NCI-H1048 (cell line): Measurements from ENCODE around the gene MIER3.

Experiments
- DNase-seq: peaks from one replicate; lab custom pipeline; 2025; lab: John Stamatoyannopoulos, UW

MIER3 gene

GRCh38 chr5:56896763-56897162 lies 55.2 kb downstream of the MIER3 start:
- no peak for DNase-seq

- no peak for DNase-seq
These were observed 58.5 kb downstream of the MIER3 start for GRCh38 chr5:56893251-56893951.

- no peak for DNase-seq
These were observed 70.4 kb downstream of the MIER3 start for GRCh38 chr5:56881571-56881970.

DNA sequence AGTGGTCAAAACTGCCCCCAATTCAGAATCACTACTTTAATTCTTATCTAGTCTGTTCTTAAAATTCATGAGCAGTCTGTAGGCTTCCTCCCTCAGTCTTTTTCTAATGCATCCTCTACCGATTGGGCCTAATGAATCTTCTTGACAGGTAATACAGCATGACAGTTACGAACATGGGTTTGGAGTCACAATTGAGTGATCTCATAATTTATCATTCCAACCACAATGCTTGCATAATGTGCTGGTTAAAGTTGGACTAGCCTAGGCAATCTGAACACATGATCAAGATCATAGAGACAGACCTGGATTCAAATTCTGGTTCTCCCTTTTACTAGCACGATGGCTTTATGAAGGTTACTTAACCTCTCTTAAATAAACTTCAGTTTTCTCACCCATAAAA lies 75.6 kb downstream of the MIER3 start:
- DNase-seq, result no peak

DNA sequence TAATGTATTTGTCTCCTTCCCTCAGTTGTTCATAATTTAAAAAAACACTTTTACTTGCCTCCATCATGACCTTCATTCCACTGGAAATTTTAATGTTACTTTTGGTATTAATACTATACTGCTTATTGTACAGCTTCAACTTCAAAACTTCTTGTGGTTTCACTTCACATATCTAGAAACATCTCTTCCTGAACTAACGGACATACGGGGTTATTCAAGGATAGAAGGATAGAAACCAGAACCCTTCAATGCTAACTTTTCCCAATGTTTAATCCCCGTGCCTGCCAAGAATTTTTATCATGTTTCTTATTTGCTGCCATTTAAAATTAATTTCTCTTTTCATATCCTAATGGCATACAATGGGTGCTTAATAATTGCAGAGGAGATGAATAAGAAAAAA lies 78.9 kb downstream of the MIER3 start:
- DNase-seq, result no peak

DNA sequence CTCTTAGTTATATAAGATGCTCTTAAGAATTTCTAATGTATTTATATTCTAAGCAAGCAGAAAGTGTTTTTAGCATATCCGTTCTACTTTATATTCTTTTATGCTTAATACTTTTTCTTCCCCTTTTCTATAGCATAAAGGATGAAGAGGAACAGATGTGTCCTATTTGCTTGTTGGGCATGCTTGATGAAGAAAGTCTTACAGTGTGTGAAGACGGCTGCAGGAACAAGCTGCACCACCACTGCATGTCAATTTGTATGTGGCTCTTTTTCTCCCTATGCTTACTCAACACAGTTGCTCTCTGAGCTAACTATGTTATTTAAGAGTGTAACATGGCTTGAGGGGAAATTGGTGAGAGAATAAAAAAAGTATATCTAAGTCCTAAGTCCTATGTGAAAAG lies 80.1 kb downstream of the MIER3 start:
- no peak for DNase-seq
